GM12878 (cell line): ENCODE measurements around the gene CFDP1. TPM values are rescaled to one million over a fixed set of nuclear protein-coding genes. Genes with fewer than 3 reads are reported as not detected.

Source experiments
- ATAC-seq: fragments of 200-7000 bp; cut with Tn5 transposase; 3 replicates; pipeline ENCODE4 v1.9.1; 2020; ENCODE audit warnings: mild to moderate bottlenecking, moderate library complexity
- BruUV-seq: library from RNA; stranded (reverse); fragments of 400-500 nt; replicated peaks from 2 replicates; lab custom pipeline; 2021; lab: Mats Ljungman, UMichigan
- CTCF ChIA-PET: fragments of 300-600 bp; sonication (Branson Sonifier 250); formaldehyde crosslinking; extraction: SDS; loops from one replicate; lab custom pipeline; 2021; ENCODE audit warnings: inconsistent platforms; lab: Yijun Ruan, JAX
- POLR2A ChIA-PET: fragments of 350-600 bp; formaldehyde crosslinking; extraction: SDS; loops from one replicate; lab custom pipeline; 2021; ENCODE audit warnings: inconsistent platforms; lab: Charles Lee
- RAD21 ChIA-PET: fragments of 300-600 bp; sonication (Branson Sonifier 250); formaldehyde crosslinking; loops from one replicate; lab custom pipeline; 2023; ENCODE audit warnings: antibody characterized with exemption; ENCODE audit not compliant: unreplicated experiment; lab: Charles Lee
- SMC1A ChIA-PET: fragments of 300-600 bp; sonication (Branson Sonifier 250); formaldehyde crosslinking; loops from one replicate; lab custom pipeline; 2023; ENCODE audit not compliant: unreplicated experiment, uncharacterized antibody; lab: Charles Lee
- DNase-seq: peaks from one replicate; pipeline ENCODE4 v3.0.0-alpha.2; 2011; ENCODE audit warnings: low read depth, low spot score
- FAIRE-seq: peaks from 3 replicates; lab custom pipeline; 2011; peaks lifted over from hg19 to GRCh38; lab: Jason Lieb, UNC
- H2AFZ ChIP-seq: 2 replicates; pipeline ENCODE4 v1.6.0; 2011; ENCODE audit warnings: low read depth, low read length, control low read depth; ENCODE audit not compliant: control insufficient read depth
- H3K27ac ChIP-seq: 2 replicates; pipeline ENCODE4 v1.5.1; 2011; ENCODE audit warnings: control low read depth; ENCODE audit not compliant: control insufficient read depth, insufficient read depth
- H3K27me3 ChIP-seq, 2 experiments: replicated peaks in 1 of 2; 2 replicates each; pipeline versions ENCODE4 v1.6.0 to v1.6.1; 2011; ENCODE audit warnings: low read length in 1 of 2; ENCODE audit not compliant: control insufficient read depth in 2 of 2, insufficient read depth in 2 of 2
- H3K36me3 ChIP-seq, 2 experiments: 2 replicates each; pipeline ENCODE4 v1.5.1; 2011; ENCODE audit warnings: low read length in 1 of 2; ENCODE audit not compliant: control insufficient read depth in 2 of 2, insufficient read depth in 2 of 2
- H3K4me1 ChIP-seq: 2 replicates; pipeline ENCODE4 v1.6.1; 2011; ENCODE audit warnings: mild to moderate bottlenecking, low read length, moderate library complexity, mixed read lengths; ENCODE audit not compliant: control insufficient read depth, insufficient read depth
- H3K4me2 ChIP-seq: 2 replicates; pipeline ENCODE4 v1.6.0; 2011; ENCODE audit warnings: control low read depth; ENCODE audit not compliant: control insufficient read depth, insufficient read depth
- H3K4me3 ChIP-seq: fragments of 200-600 bp; sonication (generic); 2 replicates; pipeline ENCODE4 v1.5.1; 2016
- H3K79me2 ChIP-seq: 2 replicates; pipeline ENCODE4 v1.6.0; 2011; ENCODE audit warnings: low read length; ENCODE audit not compliant: control insufficient read depth, insufficient read depth
- H3K9ac ChIP-seq: 2 replicates; pipeline ENCODE4 v1.8.0; 2011; ENCODE audit warnings: low read length, control low read depth, mixed read lengths; ENCODE audit not compliant: control insufficient read depth, insufficient read depth
- H3K9me3 ChIP-seq: replicated peaks from 3 replicates; pipeline ENCODE4 v1.5.1; 2011; ENCODE audit warnings: mild to moderate bottlenecking, low read length; ENCODE audit not compliant: control insufficient read depth, insufficient read depth
- H4K20me1 ChIP-seq: 2 replicates; pipeline ENCODE4 v1.6.0; 2011; ENCODE audit not compliant: control insufficient read depth, insufficient read depth
- BHLHE40 ChIP-seq, 2 experiments: fragments of 450-650 bp in 1 of 2; IDR thresholded peaks; 2 replicates each; pipeline ENCODE4 v1.6.1; 2011 to 2017; ENCODE audit warnings: low read depth in 2 of 2, borderline replicate concordance in 1 of 2, improper control_type of control experiment in 1 of 2, low read length in 1 of 2, mild to moderate bottlenecking in 1 of 2
- DPF2 ChIP-seq: fragments of 450-650 bp; IDR thresholded peaks from 2 replicates; pipeline ENCODE4 v1.6.1; 2017; ENCODE audit warnings: mild to moderate bottlenecking
- EED ChIP-seq: sonication (generic); IDR thresholded peaks from 2 replicates; pipeline ENCODE4 v1.6.1; 2016; ENCODE audit warnings: antibody characterized with exemption, low read depth
- EZH2 ChIP-seq: IDR thresholded peaks from 2 replicates; pipeline ENCODE4 v1.6.1; 2012; ENCODE audit warnings: low read depth, mild to moderate bottlenecking, control low read depth, inconsistent platforms, low read length, borderline replicate concordance; ENCODE audit not compliant: control insufficient read depth
- HCFC1 ChIP-seq: fragments of 150-350 bp; IDR thresholded peaks from 2 replicates; pipeline ENCODE4 v1.6.1; 2014; ENCODE audit warnings: low read length
- MEF2A ChIP-seq: IDR thresholded peaks from 2 replicates; pipeline ENCODE4 v1.6.1; 2011; ENCODE audit warnings: low read depth, mild to moderate bottlenecking, low read length, moderate library complexity; ENCODE audit not compliant: insufficient read depth
- NFIC ChIP-seq: IDR thresholded peaks from 2 replicates; pipeline ENCODE4 v1.6.1; 2012; ENCODE audit warnings: low read depth, mild to moderate bottlenecking, inconsistent platforms, low read length, moderate library complexity
- NFXL1 ChIP-seq: fragments of 450-650 bp; IDR thresholded peaks from 2 replicates; pipeline ENCODE4 v1.6.1; 2017; ENCODE audit warnings: antibody characterized with exemption, mild to moderate bottlenecking, borderline replicate concordance
- NR2C2 ChIP-seq: IDR thresholded peaks from 2 replicates; pipeline ENCODE4 v1.6.1; 2011; ENCODE audit warnings: borderline replicate concordance, low read depth; ENCODE audit not compliant: control insufficient read depth, insufficient read length
- NR2F1 ChIP-seq: fragments of 450-650 bp; conservative IDR thresholded peaks from 2 replicates; pipeline ENCODE4 v1.6.1; 2017; ENCODE audit warnings: mild to moderate bottlenecking
- PML ChIP-seq: IDR thresholded peaks from 2 replicates; pipeline ENCODE4 v1.6.1; 2012; ENCODE audit warnings: low read length, inconsistent platforms
- SMAD5 ChIP-seq: IDR thresholded peaks from 2 replicates; pipeline ENCODE4 v1.6.1; 2016; ENCODE audit warnings: antibody characterized with exemption, low read depth
- SMC3 ChIP-seq: IDR thresholded peaks from 2 replicates; pipeline ENCODE4 v1.6.1; 2011; ENCODE audit warnings: low read length, improper control_type of control experiment, borderline replicate concordance
- SREBF2 ChIP-seq: IDR thresholded peaks from 2 replicates; pipeline ENCODE4 v1.6.1; 2012; ENCODE audit warnings: mild to moderate bottlenecking, low read length
- TCF7 ChIP-seq: IDR thresholded peaks from 2 replicates; pipeline ENCODE4 v1.6.1; 2014; ENCODE audit warnings: antibody characterized with exemption, borderline replicate concordance
- ZBTB4 ChIP-seq: fragments of 450-650 bp; formaldehyde crosslinking; IDR thresholded peaks from 2 replicates; pipeline ENCODE4 v1.4.0; 2022; ENCODE audit warnings: mild to moderate bottlenecking, moderate library complexity
- WGBS: methylation state at CpG from one replicate; pipeline ENCODE4 v1.1.6; 2016; ENCODE audit warnings: low lambda C conversion rate; ENCODE audit not compliant: insufficient replicate concordance, insufficient coverage; ENCODE audit errors: missing lambda C conversion rate; 5-methylcytosine and 5-hydroxymethylcytosine counted together
- in situ Hi-C: fragments of 300-500 bp; cut with MboI; formaldehyde crosslinking; loops from 9 replicates; pipeline ENCODE4 v1.14.3; 2018; ENCODE audit warnings: mixed read lengths
- intact Hi-C: fragments of 100-400 bp; cut with micrococcal nuclease; formaldehyde crosslinking; loops from one replicate; pipeline ENCODE4 v1.14.2; 2022; ENCODE audit not compliant: unreplicated experiment
- polyA plus RNA-seq, 11 experiments: library from polyadenylated mRNA; depleted of rRNA in 4 of 11; unstranded in 6 of 11; stranded (reverse) in 5 of 11; fragments of >200 nt; fragmentation: Nextera tagmentation in 4 of 11; fragmentation: Illumina TruSeq in 1 of 11; extraction: Ambion mirVana in 4 of 11; extraction: Trizol in 1 of 11; gene quantifications; 1 replicate in 1 of 11; 2 replicates in 10 of 11; pipeline versions ENCODE4 v1.2.1 to v1.2.3, GENCODE V29; 2011 to 2016; ENCODE audit warnings: inconsistent platforms in 2 of 11, missing spikeins in 2 of 11, low read depth in 1 of 11
- total RNA-seq, 4 experiments: library from RNA; depleted of rRNA in 3 of 4; stranded (reverse); fragments of >200 nt in 3 of 4; fragmentation: Illumina TruSeq in 1 of 4; extraction: Trizol in 1 of 4; gene quantifications; 2 replicates each; pipeline versions ENCODE4 v1.2.1 to v1.2.3, GENCODE V29; 2013 to 2021
- TF ChIP-seq, protein P1 (sequence below): fragments of 450-650 bp; IDR thresholded peaks from 2 replicates; pipeline ENCODE4 v1.6.1; 2016; ENCODE audit warnings: mild to moderate bottlenecking

CFDP1 gene
- total and polyA plus RNA-seq, 10 of the 15 experiments (the other 5 are each of a cell fraction or from before 2014, with no cell fraction given): 22.3 to 64.8 (median 36.7) TPM

DNA sequence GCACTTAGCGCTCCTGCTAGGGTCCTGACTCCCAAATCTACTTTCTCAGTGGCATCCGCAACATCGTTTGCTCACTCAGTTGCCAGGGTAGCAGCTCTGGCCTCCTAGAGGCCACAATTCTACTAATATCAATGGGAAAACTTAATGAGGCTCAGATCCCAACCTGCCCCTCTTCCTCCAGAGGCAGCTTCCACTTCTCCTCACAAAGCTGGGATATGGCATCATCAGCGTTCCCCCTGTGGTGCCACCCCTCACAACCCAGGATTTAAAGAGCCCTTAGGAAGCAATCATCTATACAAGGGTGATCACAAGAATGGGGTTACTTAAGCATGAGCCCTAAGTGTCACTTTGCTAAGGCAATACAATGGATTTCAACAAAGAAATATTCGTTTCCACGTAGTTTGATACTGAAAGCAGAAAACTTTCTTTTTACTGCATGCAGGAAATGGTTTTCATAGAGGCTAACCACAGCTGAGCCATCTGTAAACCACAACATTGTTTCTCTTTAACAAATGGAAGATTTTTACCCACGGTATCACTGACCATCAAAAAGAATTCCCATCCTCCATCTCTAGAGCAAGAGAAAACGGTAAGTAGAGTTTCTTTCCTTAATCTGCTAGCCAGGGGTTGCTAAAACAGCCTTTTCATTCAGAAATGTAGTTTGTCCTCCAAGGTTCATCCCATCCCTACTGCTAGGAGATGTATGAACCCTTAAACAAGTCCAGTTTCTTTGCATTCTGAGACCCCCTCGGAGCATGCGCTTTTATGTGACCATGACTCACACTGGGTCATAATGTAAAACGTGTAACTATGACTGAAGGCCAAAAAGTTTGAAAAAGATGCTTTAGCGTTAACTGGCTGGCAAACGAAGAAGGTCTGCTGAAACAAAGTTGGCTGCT lies 113.5 kb downstream of the CFDP1 start:
- Histone ChIP-seq H3K9me3 (no peaks in the 10 kb centered on the region), H3K36me3 (no peaks in the 10 kb centered on the region), H2AFZ (peak overlapping the region; percentile 8), H3K4me1 (peaks cover 34% of the 10 kb centered on the region), H3K27ac (peak overlapping the region; percentile 79), H3K79me2 (no peaks in the 10 kb centered on the region), H3K4me2 (peak overlapping the region; percentile 92), H3K9ac (0 out of 2 replicates have a peak overlapping the region, but pooled peaks have one; percentile 16), H4K20me1 (no peaks in the 10 kb centered on the region), H3K4me3 (peak overlapping the region; percentile 4; the same call in 1 of the 2 replicates), H3K27me3 (no peaks in the 10 kb centered on the region)
- RAD21 ChIA-PET: interaction anchor here (1.1 to 5.3 kb wide), 8 partner anchors 9 to 120 kb away, joined by 3 to 50 read pairs (median 5); no protein-coding TSS in a partner anchor
- peak; percentile 76 for ATAC-seq
- WGBS: 36% methylated on average over 13 of the region's 13 CpGs
- SMC1A ChIA-PET: interaction anchor here (1.0 to 5.6 kb wide), 12 partner anchors 9 to 121 kb away, joined by 3 to 91 read pairs (median 4); no protein-coding TSS in a partner anchor
- peak; percentile 78 for DNase-seq
- in situ Hi-C loops: no loop called here
- CTCF ChIA-PET: interaction anchor here (1.0 to 3.5 kb wide), 8 partner anchors 14 to 120 kb away, joined by 3 to 39 read pairs (median 10); no protein-coding TSS in a partner anchor
- POLR2A ChIA-PET: interaction anchor here (0.6 to 1.9 kb wide), 5 partner anchors 13 to 74 kb away, joined by 3 to 9 read pairs (median 3); no protein-coding TSS in a partner anchor
- intact Hi-C loops: loop anchor here (1.0 to 5.0 kb wide), 3 partner anchors 47 to 87 kb away; no protein-coding TSS in a partner anchor
- BruUV-seq: no TSS peak
- peak; percentile 94 for FAIRE-seq
- TF ChIP-seq SMAD5: no peak
- TF ChIP-seq MEF2A: 0 out of 2 replicates have a peak, but pooled peaks have one; percentile 58
- TF ChIP-seq PML: peak; percentile 54; the same call in 1 of the 2 replicates
- TF ChIP-seq NFXL1: no peak
- TF ChIP-seq NR2C2: no peak
- TF ChIP-seq DPF2: peak; percentile 51
- peak; percentile 96 for TF ChIP-seq NFIC
- TF ChIP-seq EED: peak; percentile 74
- no peak for TF ChIP-seq SREBF2
- TF ChIP-seq SMC3: peak; percentile 24; the same call in 1 of the 2 replicates
- TF ChIP-seq TCF7: peak; percentile 34; the same call in 1 of the 2 replicates
- peak; percentile 62 to 77; a peak in 3 of 4 replicates for TF ChIP-seq BHLHE40 (IDR thresholded peaks at IDR 0.05; ENCODE audit: borderline replicate concordance in 1 of 2, low read depth in 2 of 2, low read length in 1 of 2)
- no peak for TF ChIP-seq EZH2
- TF ChIP-seq HCFC1: no peak
- 0 out of 2 replicates have a peak, but pooled peaks have one; percentile 10 for TF ChIP-seq NR2F1
- TF ChIP-seq, protein P1, sequence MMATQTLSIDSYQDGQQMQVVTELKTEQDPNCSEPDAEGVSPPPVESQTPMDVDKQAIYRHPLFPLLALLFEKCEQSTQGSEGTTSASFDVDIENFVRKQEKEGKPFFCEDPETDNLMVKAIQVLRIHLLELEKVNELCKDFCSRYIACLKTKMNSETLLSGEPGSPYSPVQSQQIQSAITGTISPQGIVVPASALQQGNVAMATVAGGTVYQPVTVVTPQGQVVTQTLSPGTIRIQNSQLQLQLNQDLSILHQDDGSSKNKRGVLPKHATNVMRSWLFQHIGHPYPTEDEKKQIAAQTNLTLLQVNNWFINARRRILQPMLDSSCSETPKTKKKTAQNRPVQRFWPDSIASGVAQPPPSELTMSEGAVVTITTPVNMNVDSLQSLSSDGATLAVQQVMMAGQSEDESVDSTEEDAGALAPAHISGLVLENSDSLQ: no peak
- no peak for TF ChIP-seq ZBTB4 (CRISPR knock-in tag)
